Sigmoid colon (tissue), 4 donors: Measurements from ENCODE around the gene WDR37.

Experiments
- EP300 ChIP-seq, 4 donors: sonication (generic); formaldehyde crosslinking; IDR thresholded peaks; one replicate each; pipeline ENCODE4 v1.6.1; 2017; ENCODE audit warnings: antibody characterized with exemption in 4 of 4
- POLR2A ChIP-seq, 2 donors: fragments of 450-650 bp; IDR thresholded peaks; one replicate each; pipeline ENCODE4 v1.6.1; 2016; ENCODE audit warnings: antibody characterized with exemption in 2 of 2, mild to moderate bottlenecking in 2 of 2, moderate library complexity in 2 of 2
- POLR2AphosphoS5 ChIP-seq, 4 donors: sonication (generic); formaldehyde crosslinking; IDR thresholded peaks; one replicate each; pipeline ENCODE4 v1.6.1; 2017; ENCODE audit warnings: antibody characterized with exemption in 4 of 4
- TF ChIP-seq, protein P1 (sequence below), 4 experiments: fragments of 450-650 bp in 3 of 4; fragments of 200-600 bp in 1 of 4; IDR thresholded peaks; one replicate each; pipeline ENCODE4 v1.5.1; 2016 to 2019; ENCODE audit warnings: antibody characterized with exemption in 4 of 4, mild to moderate bottlenecking in 3 of 4, moderate library complexity in 2 of 4

DNA sequence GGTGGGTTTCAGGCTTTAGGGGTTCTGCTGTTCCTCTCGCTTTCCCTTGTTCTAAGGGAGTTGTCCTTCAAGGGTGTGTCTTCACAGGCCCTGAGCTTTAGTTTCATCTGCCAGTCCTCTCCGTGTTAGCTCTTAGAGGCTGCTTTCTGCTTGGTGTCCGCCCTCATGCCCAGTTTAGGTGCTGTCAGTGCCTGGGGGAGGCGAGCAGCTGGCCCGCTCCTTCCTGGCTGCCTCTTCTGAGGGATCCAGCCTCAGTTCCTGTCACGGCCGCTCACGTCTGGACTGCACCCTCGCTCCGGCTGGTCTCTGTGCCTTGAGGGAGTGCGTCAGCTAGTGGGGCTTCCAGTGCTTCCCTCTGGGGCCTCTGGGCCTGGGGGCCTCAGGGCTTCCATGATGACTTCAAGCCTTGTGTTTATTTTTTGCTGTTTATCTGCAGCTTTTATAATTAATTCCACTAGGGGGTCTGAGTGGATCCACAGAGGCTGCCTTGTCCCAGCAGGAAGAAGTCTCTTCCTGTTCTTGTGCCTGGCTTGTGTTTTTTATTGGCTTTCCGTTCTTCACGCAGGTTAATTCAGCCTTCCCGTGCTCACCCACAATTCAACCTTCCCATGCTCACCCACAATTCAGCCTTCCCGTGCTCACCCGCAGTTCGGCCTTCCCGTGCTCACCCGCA is 33.0 kb downstream of the WDR37 start:
- TF ChIP-seq, protein P1, sequence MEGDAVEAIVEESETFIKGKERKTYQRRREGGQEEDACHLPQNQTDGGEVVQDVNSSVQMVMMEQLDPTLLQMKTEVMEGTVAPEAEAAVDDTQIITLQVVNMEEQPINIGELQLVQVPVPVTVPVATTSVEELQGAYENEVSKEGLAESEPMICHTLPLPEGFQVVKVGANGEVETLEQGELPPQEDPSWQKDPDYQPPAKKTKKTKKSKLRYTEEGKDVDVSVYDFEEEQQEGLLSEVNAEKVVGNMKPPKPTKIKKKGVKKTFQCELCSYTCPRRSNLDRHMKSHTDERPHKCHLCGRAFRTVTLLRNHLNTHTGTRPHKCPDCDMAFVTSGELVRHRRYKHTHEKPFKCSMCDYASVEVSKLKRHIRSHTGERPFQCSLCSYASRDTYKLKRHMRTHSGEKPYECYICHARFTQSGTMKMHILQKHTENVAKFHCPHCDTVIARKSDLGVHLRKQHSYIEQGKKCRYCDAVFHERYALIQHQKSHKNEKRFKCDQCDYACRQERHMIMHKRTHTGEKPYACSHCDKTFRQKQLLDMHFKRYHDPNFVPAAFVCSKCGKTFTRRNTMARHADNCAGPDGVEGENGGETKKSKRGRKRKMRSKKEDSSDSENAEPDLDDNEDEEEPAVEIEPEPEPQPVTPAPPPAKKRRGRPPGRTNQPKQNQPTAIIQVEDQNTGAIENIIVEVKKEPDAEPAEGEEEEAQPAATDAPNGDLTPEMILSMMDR (IDR thresholded peaks at IDR 0.05), result no peak
- TF ChIP-seq EP300 (IDR thresholded peaks at IDR 0.05), result no peak
- no peak for TF ChIP-seq POLR2AphosphoS5 (IDR thresholded peaks at IDR 0.05)
- TF ChIP-seq POLR2A (IDR thresholded peaks at IDR 0.05), result no peak
